Bronchial epithelial cell (primary cell): ENCODE results near the gene MKRN2OS. TPM values are rescaled to one million over a fixed set of nuclear protein-coding genes. Genes with fewer than 3 reads are reported as not detected.
A peak's percentile ranks its signal among the peaks of the same experiment; 100 is the strongest.

Experiments
- DNase-seq: peaks from one replicate; pipeline ENCODE4 v3.0.0-alpha.2; 2010; ENCODE audit warnings: low read depth
- FAIRE-seq: peaks from 2 replicates; lab custom pipeline; 2011; peaks lifted over from hg19 to GRCh38; lab: Jason Lieb, UNC
- H3K27me3 ChIP-seq: 2 replicates; pipeline ENCODE4 v1.5.1; 2011; ENCODE audit warnings: low read length; ENCODE audit not compliant: control insufficient read depth, insufficient read depth
- H3K36me3 ChIP-seq: 2 replicates; pipeline ENCODE4 v1.5.1; 2011; ENCODE audit warnings: low read length; ENCODE audit not compliant: control insufficient read depth, insufficient read depth
- H3K4me3 ChIP-seq: 2 replicates; pipeline ENCODE4 v1.5.1; 2011; ENCODE audit warnings: mild to moderate bottlenecking, low read depth, low read length, control low read depth
- CTCF ChIP-seq: IDR thresholded peaks from 2 replicates; pipeline ENCODE4 v1.5.1; 2011; ENCODE audit warnings: mild to moderate bottlenecking, moderate library complexity, low read length, control low read depth, inconsistent platforms; ENCODE audit not compliant: insufficient read depth, severe bottlenecking
- total RNA-seq: library from RNA; depleted of rRNA; stranded (reverse); fragments of >200 nt; gene quantifications from 2 replicates; pipeline ENCODE4 v1.2.1, GENCODE V29; 2014

MKRN2OS gene
- 2.1 and 3.7 TPM in 2 replicates for total RNA-seq

- TF ChIP-seq CTCF, result no peak
- FAIRE-seq, result no peak
These were observed at the start of gene MKRN2OS for GRCh38 chr3:12545473-12545791. Gene MKRN2OS, minus strand, starts transcription at chr3:12545499. Its CDS starts 35 bp downstream, at chr3:12545464.

GRCh38 chr3:12593473-12593872, 48.2 kb upstream of the MKRN2OS start:
- no peak for TF ChIP-seq CTCF
- no peaks in the 10 kb centered on the region for H3K27me3 ChIP-seq
- DNase-seq (no peak), FAIRE-seq (no peak)
- peaks cover 13% of the 10 kb centered on the region for H3K36me3 ChIP-seq
- no peak overlapping the region for H3K4me3 ChIP-seq

More at GRCh38 chr3:12545473-12545791, at the start of gene MKRN2OS:
- Histone ChIP-seq H3K27me3 (no peaks in the 10 kb centered on the region), H3K4me3 (peak within 1 kb of the TSS; percentile 57), H3K36me3 (no peaks in the 10 kb centered on the region)
- DNase-seq, result peak; percentile 94

- H3K36me3 ChIP-seq, result peaks cover 14% of the 10 kb centered on the region
- TF ChIP-seq CTCF, result no peak
These were observed 46.9 kb upstream of the MKRN2OS start for GRCh38 chr3:12591997-12592715.

GRCh38 chr3:12591456-12591855, 46.2 kb upstream of the MKRN2OS start:
- Histone ChIP-seq H3K27me3 (no peaks in the 10 kb centered on the region), H3K4me3 (no peak overlapping the region), H3K36me3 (peaks cover 14% of the 10 kb centered on the region)
- FAIRE-seq, result no peak
- no peak for DNase-seq
- TF ChIP-seq CTCF, result no peak

More at GRCh38 chr3:12591997-12592715, 46.9 kb upstream of the MKRN2OS start:
- FAIRE-seq (no peak), DNase-seq (no peak)
- no peak overlapping the region for H3K4me3 ChIP-seq
- H3K27me3 ChIP-seq, result no peaks in the 10 kb centered on the region

GRCh38 chr3:12590096-12590495, 44.8 kb upstream of the MKRN2OS start:
- no peak for DNase-seq
- TF ChIP-seq CTCF, result no peak
- peaks cover 15% of the 10 kb centered on the region for H3K36me3 ChIP-seq
- no peak overlapping the region for H3K4me3 ChIP-seq
- H3K27me3 ChIP-seq, result no peaks in the 10 kb centered on the region
- no peak for FAIRE-seq
